ENCODE data around the gene CAND2.

DNA sequence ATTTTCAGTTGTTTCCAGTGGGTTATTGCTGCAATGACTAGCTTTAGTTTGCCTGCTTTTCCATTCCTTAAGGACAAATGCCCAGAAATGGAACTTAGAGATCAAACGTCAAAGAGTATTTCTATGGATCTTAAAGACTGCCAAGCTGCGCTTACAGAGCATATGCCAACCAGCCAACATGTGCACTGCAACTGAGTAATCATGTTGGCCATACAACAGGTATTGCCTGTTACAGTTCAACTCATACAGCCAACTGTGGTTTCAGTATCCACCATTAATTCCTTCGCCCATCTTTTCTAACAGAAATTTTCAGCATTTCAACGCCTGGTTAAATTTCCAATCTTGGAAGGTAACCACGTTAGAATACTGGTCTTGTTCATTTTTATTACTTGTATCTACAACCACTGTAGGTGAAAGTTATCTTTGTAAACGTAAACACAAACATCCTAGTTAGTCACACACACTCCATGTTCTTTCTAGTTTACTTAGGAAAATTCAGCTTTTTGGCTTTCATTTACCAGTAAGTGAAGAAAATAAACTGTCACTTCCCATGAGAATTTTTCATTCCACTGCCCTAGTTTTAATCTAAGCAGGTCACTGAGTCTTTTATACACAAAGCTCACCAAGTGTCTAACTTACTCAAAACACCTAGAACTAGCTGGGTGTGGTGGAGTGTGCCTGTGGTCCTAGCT is 41.0 kb downstream of the CAND2 start:
- TF ChIP-seq CTCF (IDR thresholded peaks at IDR 0.05), result no peak
- no peak for TF ChIP-seq ZFX (IDR thresholded peaks at IDR 0.05; ENCODE audit: borderline replicate concordance)
